Measurements from ENCODE around the gene HOXD8. TPM values are rescaled to one million over a fixed set of nuclear protein-coding genes. Genes with fewer than 3 reads are reported as not detected.

The HOXD8 gene
- total and polyA plus RNA-seq, 9 of the 15 experiments (the other 6 are each of a cell fraction or from before 2014, with no cell fraction given), result 0.04 to 0.15 TPM; not detected in 7

DNA sequence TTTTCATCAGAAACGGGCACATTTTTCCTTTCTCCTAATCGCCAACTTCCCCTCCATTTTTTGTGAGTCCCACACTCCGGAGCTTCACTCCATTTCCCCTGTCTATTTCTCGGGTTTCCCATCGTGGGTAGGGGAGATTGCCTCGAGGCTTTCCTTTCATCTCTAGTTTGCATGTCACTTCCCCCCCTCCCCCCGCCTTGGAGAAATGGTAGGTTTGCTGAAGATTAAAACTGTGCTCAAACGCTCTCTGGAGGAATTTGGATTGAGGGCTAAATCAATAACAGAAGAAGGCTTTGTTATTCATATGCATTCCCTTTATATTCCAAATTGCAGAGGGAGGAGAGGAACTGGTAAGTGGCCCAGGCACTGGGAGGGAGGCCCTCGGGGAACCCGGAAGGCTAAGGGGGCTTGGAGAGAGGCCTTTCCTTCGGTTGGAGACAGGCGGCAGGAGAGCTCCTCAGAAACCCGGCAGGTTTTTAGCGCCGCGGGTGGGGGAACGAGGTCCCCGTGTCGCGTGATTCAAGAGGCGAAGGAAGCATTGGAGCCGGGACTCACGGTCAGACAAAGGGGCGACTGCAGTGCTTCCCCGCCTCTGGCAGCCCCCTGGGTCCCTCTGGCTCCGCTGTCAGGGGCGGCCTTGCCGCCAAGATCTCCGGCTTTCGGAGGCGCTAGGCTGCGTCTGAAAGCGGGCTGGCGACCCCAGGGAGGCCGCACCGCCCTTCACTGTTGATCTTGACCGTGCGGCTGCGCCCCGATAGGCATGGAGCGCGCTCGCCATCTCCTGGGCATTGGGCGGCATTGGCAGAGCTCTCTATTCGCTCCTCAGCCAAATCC, 32.3 kb upstream of the HOXD8 start (continued):
- TF ChIP-seq, protein P1, sequence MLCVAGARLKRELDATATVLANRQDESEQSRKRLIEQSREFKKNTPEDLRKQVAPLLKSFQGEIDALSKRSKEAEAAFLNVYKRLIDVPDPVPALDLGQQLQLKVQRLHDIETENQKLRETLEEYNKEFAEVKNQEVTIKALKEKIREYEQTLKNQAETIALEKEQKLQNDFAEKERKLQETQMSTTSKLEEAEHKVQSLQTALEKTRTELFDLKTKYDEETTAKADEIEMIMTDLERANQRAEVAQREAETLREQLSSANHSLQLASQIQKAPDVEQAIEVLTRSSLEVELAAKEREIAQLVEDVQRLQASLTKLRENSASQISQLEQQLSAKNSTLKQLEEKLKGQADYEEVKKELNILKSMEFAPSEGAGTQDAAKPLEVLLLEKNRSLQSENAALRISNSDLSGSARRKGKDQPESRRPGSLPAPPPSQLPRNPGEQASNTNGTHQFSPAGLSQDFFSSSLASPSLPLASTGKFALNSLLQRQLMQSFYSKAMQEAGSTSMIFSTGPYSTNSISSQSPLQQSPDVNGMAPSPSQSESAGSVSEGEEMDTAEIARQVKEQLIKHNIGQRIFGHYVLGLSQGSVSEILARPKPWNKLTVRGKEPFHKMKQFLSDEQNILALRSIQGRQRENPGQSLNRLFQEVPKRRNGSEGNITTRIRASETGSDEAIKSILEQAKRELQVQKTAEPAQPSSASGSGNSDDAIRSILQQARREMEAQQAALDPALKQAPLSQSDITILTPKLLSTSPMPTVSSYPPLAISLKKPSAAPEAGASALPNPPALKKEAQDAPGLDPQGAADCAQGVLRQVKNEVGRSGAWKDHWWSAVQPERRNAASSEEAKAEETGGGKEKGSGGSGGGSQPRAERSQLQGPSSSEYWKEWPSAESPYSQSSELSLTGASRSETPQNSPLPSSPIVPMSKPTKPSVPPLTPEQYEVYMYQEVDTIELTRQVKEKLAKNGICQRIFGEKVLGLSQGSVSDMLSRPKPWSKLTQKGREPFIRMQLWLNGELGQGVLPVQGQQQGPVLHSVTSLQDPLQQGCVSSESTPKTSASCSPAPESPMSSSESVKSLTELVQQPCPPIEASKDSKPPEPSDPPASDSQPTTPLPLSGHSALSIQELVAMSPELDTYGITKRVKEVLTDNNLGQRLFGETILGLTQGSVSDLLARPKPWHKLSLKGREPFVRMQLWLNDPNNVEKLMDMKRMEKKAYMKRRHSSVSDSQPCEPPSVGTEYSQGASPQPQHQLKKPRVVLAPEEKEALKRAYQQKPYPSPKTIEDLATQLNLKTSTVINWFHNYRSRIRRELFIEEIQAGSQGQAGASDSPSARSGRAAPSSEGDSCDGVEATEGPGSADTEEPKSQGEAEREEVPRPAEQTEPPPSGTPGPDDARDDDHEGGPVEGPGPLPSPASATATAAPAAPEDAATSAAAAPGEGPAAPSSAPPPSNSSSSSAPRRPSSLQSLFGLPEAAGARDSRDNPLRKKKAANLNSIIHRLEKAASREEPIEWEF (CRISPR knock-in tag; IDR thresholded peaks at IDR 0.05), result no peak
- TF ChIP-seq KLF6 (CRISPR knock-in tag; IDR thresholded peaks at IDR 0.05; ENCODE audit: borderline replicate concordance) (no peak), TAF9B (IDR thresholded peaks at IDR 0.05; ENCODE audit: partially characterized antibody) (no peak), ELF2 (CRISPR knock-in tag; IDR thresholded peaks at IDR 0.05) (no peak), ZNF197 (CRISPR knock-in tag; IDR thresholded peaks at IDR 0.05; ENCODE audit: low read depth) (no peak), TBL1XR1 (IDR thresholded peaks at IDR 0.05; ENCODE audit: low read length in 2 of 2) (no peak), E2F8 (IDR thresholded peaks at IDR 0.05; ENCODE audit: low read depth, partially characterized antibody) (no peak), DACH1 (IDR thresholded peaks at IDR 0.05; ENCODE audit: partially characterized antibody) (no peak), SMARCC2 (IDR thresholded peaks at IDR 0.05; ENCODE audit: low read depth) (no peak), ZNF143 (CRISPR knock-in tag; IDR thresholded peaks at IDR 0.05) (no peak), NKRF (IDR thresholded peaks at IDR 0.05; ENCODE audit: borderline replicate concordance) (no peak), PRDM10 (IDR thresholded peaks at IDR 0.05; ENCODE audit: partially characterized antibody) (no peak), TAF15 (IDR thresholded peaks at IDR 0.05; ENCODE audit: low read depth, low read length) (no peak)

Data from K562 (cell line).